HepG2 (cell line): ENCODE data around the gene POLD3. TPM values are rescaled to one million over a fixed set of nuclear protein-coding genes. Genes with fewer than 3 reads are reported as not detected.
A peak's percentile ranks its signal among the peaks of the same experiment; 100 is the strongest.

Experiments used
- FOSL2 ChIP-seq: sonication (generic); formaldehyde crosslinking; IDR thresholded peaks from 2 replicates; pipeline ENCODE4 v1.4.0; 2020; ENCODE audit warnings: missing genetic modification reagents
- HDAC1 ChIP-seq: sonication (generic); formaldehyde crosslinking; IDR thresholded peaks from 2 replicates; pipeline ENCODE4 v1.5.1; 2020; ENCODE audit warnings: mild to moderate bottlenecking, missing genetic modification reagents
- HMG20A ChIP-seq: IDR thresholded peaks from 2 replicates; pipeline ENCODE4 v1.6.1; 2016; ENCODE audit warnings: borderline replicate concordance
- JARID2 ChIP-seq: sonication (generic); formaldehyde crosslinking; IDR thresholded peaks from 2 replicates; pipeline ENCODE4 v1.8.1; 2023; ENCODE audit warnings: missing genetic modification reagents, inconsistent platforms; ENCODE audit not compliant: insufficient replicate concordance
- MAFF ChIP-seq: IDR thresholded peaks from 2 replicates; pipeline ENCODE4 v1.6.1; 2011; ENCODE audit warnings: low read depth, low read length, improper control_type of control experiment
- MAFK ChIP-seq, 2 experiments: IDR thresholded peaks in 1 of 2; conservative IDR thresholded peaks in 1 of 2; 2 replicates each; pipeline ENCODE4 v1.6.1; 2011; ENCODE audit warnings: improper control_type of control experiment in 2 of 2, low read length in 2 of 2
- SOX13 ChIP-seq, 3 experiments: fragments of 450-650 bp in 1 of 3; sonication (generic) in 1 of 3; formaldehyde crosslinking in 1 of 3; IDR thresholded peaks in 2 of 3; conservative IDR thresholded peaks in 1 of 3; 2 replicates each; pipeline versions ENCODE4 v1.5.0 to v1.6.1; 2016 to 2020; ENCODE audit warnings: antibody characterized with exemption in 1 of 3, mild to moderate bottlenecking in 1 of 3, missing compliant biosample characterization in 1 of 3, missing genetic modification reagents in 1 of 3, moderate library complexity in 1 of 3
- U2AF2 ChIP-seq: fragments of 200-400 bp; formaldehyde crosslinking; IDR thresholded peaks from 2 replicates; pipeline ENCODE4 v1.6.1; 2017; ENCODE audit warnings: low read depth, mild to moderate bottlenecking, low read length
- WIZ ChIP-seq: sonication (generic); formaldehyde crosslinking; IDR thresholded peaks from 2 replicates; pipeline ENCODE4 v1.5.1; 2020; ENCODE audit warnings: mild to moderate bottlenecking, missing genetic modification reagents
- ZBTB7A ChIP-seq: sonication (generic); formaldehyde crosslinking; IDR thresholded peaks from 2 replicates; pipeline ENCODE4 v1.8.0; 2022; ENCODE audit warnings: mild to moderate bottlenecking, missing genetic modification reagents
- ZNF3 ChIP-seq: IDR thresholded peaks from 2 replicates; pipeline ENCODE4 v1.7.0; 2017; ENCODE audit warnings: inconsistent platforms
- polyA plus RNA-seq, 8 experiments: library from polyadenylated mRNA; depleted of rRNA in 3 of 8; stranded (reverse) in 7 of 8; unstranded in 1 of 8; fragments of >200 nt; fragmentation: Illumina TruSeq in 4 of 8; extraction: Trizol in 4 of 8; gene quantifications; 2 replicates each; pipeline versions ENCODE4 v1.2.1 to v1.2.3, GENCODE V29; 2011 to 2016; ENCODE audit warnings: low read depth in 4 of 8, missing spikeins in 1 of 8, mixed read lengths in 1 of 8; ENCODE audit not compliant: insufficient read depth in 1 of 8
- total RNA-seq, 5 experiments: library from RNA; depleted of rRNA; stranded (reverse); fragments of >200 nt; fragmentation: Illumina TruSeq; extraction: Trizol; gene quantifications; 2 replicates each; pipeline ENCODE4 v1.2.3, GENCODE V29; 2016; ENCODE audit warnings: low read depth in 1 of 5
- TF ChIP-seq, protein P1 (sequence below): sonication (generic); formaldehyde crosslinking; IDR thresholded peaks from 2 replicates; pipeline ENCODE4 v1.4.0; 2020; ENCODE audit warnings: mild to moderate bottlenecking, missing genetic modification reagents
- TF ChIP-seq, protein P2 (sequence below): sonication (generic); formaldehyde crosslinking; conservative IDR thresholded peaks from 2 replicates; pipeline ENCODE4 v1.4.0; 2020; ENCODE audit warnings: mild to moderate bottlenecking, missing genetic modification reagents, moderate library complexity
- TF ChIP-seq, protein P3 (sequence below): sonication (generic); formaldehyde crosslinking; IDR thresholded peaks from 2 replicates; pipeline ENCODE4 v1.5.0; 2020; ENCODE audit warnings: missing genetic modification reagents, mild to moderate bottlenecking, borderline replicate concordance
- TF ChIP-seq, protein P4 (sequence below): sonication (generic); formaldehyde crosslinking; conservative IDR thresholded peaks from 2 replicates; pipeline ENCODE4 v1.4.0; 2020; ENCODE audit warnings: missing genetic modification reagents

Gene POLD3
- total and polyA plus RNA-seq, 2 of the 13 experiments (the other 11 are each of a cell fraction or from before 2014, with no cell fraction given) = 6.3 to 18.9 TPM

DNA sequence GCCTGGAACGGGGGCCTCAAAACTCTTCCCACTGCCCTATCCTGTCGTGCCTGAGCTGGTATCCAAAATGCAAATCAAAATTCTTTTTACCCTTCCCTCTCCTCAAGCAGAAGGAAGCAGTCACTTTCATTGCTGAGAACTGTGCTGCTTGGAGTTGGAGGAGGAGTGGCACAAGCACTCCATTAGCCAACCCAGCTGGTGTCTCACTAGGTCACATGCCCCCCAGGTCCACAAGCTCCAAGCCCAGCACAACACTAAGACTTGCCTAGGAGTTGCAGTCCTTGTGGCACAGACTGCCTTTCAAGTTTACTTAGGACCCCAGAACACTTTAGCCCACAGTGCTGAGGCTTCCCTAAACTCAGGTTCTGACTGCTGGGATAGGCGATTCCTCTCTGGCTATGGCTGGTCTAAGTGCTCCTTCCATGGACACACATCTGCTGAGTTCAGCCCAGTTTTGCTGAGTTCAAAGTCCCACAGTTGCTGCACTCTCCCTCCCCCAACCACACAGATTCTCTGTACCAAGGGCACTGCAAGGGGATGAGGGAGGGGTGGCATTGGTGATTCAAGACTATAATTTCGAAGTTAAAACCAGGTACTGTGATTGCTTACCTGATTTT lies 70.2 kb downstream of the POLD3 start (continued):
- TF ChIP-seq, protein P1, sequence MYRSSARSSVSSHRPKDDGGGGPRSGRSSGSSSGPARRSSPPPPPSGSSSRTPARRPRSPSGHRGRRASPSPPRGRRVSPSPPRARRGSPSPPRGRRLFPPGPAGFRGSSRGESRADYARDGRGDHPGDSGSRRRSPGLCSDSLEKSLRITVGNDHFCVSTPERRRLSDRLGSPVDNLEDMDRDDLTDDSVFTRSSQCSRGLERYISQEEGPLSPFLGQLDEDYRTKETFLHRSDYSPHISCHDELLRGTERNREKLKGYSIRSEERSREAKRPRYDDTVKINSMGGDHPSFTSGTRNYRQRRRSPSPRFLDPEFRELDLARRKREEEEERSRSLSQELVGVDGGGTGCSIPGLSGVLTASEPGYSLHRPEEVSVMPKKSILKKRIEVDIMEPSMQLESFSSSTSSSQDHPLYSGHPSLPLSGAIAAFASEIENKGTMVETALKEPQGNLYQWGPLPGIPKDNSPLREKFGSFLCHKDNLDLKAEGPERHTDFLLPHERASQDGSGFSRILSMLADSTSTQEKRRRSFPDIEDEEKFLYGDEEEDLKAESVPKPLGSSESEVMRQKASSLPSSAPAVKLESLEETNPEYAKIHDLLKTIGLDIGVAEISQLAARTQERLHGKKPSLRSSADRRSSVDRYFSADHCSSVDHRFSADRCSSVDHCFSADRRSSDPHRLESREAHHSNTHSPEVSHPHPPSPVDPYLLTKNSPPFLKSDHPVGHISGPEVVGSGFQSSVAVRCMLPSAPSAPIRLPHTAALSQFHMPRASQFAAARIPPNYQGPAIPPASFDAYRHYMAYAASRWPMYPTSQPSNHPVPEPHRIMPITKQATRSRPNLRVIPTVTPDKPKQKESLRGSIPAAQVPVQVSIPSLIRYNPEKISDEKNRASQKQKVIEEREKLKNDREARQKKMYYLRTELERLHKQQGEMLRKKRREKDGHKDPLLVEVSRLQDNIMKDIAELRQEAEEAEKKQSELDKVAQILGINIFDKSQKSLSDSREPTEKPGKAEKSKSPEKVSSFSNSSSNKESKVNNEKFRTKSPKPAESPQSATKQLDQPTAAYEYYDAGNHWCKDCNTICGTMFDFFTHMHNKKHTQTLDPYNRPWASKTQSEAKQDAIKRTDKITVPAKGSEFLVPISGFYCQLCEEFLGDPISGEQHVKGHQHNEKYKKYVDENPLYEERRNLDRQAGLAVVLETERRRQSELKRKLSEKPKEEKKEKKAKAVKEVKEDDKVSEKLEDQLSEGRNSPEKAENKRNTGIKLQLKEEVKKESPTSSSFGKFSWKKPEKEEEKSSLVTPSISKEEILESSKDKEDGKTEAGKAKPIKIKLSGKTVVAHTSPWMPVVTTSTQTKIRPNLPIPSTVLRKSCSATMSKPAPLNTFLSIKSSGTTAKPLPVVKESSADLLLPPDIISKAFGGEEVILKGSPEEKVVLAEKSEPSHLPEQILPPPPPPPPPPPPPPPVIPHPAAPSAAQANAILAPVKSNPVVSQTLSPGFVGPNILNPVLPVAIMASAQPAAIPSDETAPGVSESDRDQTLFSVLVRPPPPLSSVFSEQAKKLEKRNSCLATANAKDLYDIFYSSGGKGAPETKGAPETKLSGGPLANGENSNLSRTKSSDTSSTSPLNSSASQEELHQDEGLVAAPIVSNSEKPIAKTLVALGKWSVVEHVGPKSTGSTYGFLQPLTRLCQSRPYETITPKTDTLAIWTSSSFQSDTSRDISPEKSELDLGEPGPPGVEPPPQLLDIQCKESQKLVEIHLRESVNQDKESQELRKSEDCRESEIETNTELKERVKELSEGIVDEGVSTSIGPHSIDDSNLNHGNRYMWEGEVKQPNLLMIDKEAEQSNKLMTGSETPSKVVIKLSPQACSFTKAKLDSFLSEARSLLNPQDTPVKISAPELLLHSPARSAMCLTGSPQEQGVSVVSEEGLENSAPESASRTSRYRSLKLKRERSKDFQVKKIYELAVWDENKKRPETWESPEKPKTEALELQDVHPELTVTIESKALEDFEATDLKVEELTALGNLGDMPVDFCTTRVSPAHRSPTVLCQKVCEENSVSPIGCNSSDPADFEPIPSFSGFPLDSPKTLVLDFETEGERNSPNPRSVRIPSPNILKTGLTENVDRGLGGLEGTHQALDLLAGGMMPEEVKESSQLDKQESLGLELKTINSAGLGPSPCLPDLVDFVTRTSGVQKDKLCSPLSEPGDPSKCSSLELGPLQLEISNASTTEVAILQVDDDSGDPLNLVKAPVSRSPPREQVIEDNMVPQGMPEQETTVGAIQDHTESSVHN (CRISPR knock-in tag) = no peak
- no peak for TF ChIP-seq U2AF2
- no peak for TF ChIP-seq JARID2
- peak; percentile 39; the same call in 1 of the 2 replicates for TF ChIP-seq MAFF
- no peak for TF ChIP-seq ZNF3
- TF ChIP-seq, protein P2, sequence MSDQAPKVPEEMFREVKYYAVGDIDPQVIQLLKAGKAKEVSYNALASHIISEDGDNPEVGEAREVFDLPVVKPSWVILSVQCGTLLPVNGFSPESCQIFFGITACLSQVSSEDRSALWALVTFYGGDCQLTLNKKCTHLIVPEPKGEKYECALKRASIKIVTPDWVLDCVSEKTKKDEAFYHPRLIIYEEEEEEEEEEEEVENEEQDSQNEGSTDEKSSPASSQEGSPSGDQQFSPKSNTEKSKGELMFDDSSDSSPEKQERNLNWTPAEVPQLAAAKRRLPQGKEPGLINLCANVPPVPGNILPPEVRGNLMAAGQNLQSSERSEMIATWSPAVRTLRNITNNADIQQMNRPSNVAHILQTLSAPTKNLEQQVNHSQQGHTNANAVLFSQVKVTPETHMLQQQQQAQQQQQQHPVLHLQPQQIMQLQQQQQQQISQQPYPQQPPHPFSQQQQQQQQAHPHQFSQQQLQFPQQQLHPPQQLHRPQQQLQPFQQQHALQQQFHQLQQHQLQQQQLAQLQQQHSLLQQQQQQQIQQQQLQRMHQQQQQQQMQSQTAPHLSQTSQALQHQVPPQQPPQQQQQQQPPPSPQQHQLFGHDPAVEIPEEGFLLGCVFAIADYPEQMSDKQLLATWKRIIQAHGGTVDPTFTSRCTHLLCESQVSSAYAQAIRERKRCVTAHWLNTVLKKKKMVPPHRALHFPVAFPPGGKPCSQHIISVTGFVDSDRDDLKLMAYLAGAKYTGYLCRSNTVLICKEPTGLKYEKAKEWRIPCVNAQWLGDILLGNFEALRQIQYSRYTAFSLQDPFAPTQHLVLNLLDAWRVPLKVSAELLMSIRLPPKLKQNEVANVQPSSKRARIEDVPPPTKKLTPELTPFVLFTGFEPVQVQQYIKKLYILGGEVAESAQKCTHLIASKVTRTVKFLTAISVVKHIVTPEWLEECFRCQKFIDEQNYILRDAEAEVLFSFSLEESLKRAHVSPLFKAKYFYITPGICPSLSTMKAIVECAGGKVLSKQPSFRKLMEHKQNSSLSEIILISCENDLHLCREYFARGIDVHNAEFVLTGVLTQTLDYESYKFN (CRISPR knock-in tag) = peak; percentile 76
- peak; percentile 32; the same call in 1 of the 2 replicates for TF ChIP-seq HDAC1 (CRISPR knock-in tag)
- no peak for TF ChIP-seq ZBTB7A (CRISPR knock-in tag)
- TF ChIP-seq MAFK (conservative IDR thresholded peaks at IDR 0.05 in 1 of 2, IDR thresholded peaks at IDR 0.05 in 1 of 2; ENCODE audit: low read length in 2 of 2) = 0 out of 4 replicates have a peak, but pooled peaks of 1 of the 2 experiments have one; percentile 2
- TF ChIP-seq FOSL2 (CRISPR knock-in tag) = no peak
- TF ChIP-seq WIZ (CRISPR knock-in tag) = 0 out of 2 replicates have a peak, but pooled peaks have one; percentile 38
- TF ChIP-seq SOX13 (IDR thresholded peaks at IDR 0.05) = no peak
- peak in 1 of 2 experiments; percentile 21; a peak in 1 of 4 replicates for TF ChIP-seq SOX13 (CRISPR knock-in tag; conservative IDR thresholded peaks at IDR 0.05 in 1 of 2, IDR thresholded peaks at IDR 0.05 in 1 of 2)
- TF ChIP-seq, protein P3, sequence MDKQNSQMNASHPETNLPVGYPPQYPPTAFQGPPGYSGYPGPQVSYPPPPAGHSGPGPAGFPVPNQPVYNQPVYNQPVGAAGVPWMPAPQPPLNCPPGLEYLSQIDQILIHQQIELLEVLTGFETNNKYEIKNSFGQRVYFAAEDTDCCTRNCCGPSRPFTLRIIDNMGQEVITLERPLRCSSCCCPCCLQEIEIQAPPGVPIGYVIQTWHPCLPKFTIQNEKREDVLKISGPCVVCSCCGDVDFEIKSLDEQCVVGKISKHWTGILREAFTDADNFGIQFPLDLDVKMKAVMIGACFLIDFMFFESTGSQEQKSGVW (CRISPR knock-in tag) = no peak
- TF ChIP-seq, protein P4, sequence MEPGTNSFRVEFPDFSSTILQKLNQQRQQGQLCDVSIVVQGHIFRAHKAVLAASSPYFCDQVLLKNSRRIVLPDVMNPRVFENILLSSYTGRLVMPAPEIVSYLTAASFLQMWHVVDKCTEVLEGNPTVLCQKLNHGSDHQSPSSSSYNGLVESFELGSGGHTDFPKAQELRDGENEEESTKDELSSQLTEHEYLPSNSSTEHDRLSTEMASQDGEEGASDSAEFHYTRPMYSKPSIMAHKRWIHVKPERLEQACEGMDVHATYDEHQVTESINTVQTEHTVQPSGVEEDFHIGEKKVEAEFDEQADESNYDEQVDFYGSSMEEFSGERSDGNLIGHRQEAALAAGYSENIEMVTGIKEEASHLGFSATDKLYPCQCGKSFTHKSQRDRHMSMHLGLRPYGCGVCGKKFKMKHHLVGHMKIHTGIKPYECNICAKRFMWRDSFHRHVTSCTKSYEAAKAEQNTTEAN = no peak
- TF ChIP-seq HMG20A (CRISPR knock-in tag) = no peak
